A549 (cell line): ENCODE data around the gene ADARB2. TPM values are rescaled to one million over a fixed set of nuclear protein-coding genes. Genes with fewer than 3 reads are reported as not detected.

ENCODE experiments used
- ATAC-seq, 2 experiments: fragments of 200-7000 bp in 1 of 2; fragments of >200 bp in 1 of 2; cut with Nextera tagmentation in 1 of 2; cut with Tn5 transposase in 1 of 2; 3 replicates each; pipeline versions ENCODE4 v1.8.0 to v1.9.1; 2018 to 2020; ENCODE audit warnings: mild to moderate bottlenecking in 1 of 2, moderate library complexity in 1 of 2
- CTCF ChIA-PET: fragments of 300-600 bp; sonication (Branson Sonifier 250); formaldehyde crosslinking; extraction: SDS; loops from one replicate; lab custom pipeline; 2021; ENCODE audit warnings: antibody characterized with exemption, inconsistent platforms; lab: Yijun Ruan, JAX
- POLR2A ChIA-PET: fragments of 350-600 bp; formaldehyde crosslinking; extraction: SDS; loops from one replicate; lab custom pipeline; 2021; ENCODE audit warnings: antibody characterized with exemption, inconsistent platforms; lab: Yijun Ruan, JAX
- DNase-seq, 2 experiments: peaks; one replicate each; pipeline versions ENCODE4 v3.0.0 to v3.0.0-alpha.2; 2011 to 2016; ENCODE audit warnings: low read depth in 1 of 2, low spot score in 1 of 2
- FAIRE-seq: peaks from 2 replicates; lab custom pipeline; 2011; peaks lifted over from hg19 to GRCh38; lab: Jason Lieb, UNC
- H3K27ac ChIP-seq, 2 experiments: fragments of >200 bp; sonication (Bioruptor Twin); formaldehyde crosslinking; 3 replicates each; pipeline ENCODE4 v1.5.1; 2016 to 2017
- H3K4me1 ChIP-seq: fragments of >200 bp; sonication (Bioruptor Twin); formaldehyde crosslinking; 3 replicates; pipeline ENCODE4 v1.6.1; 2016
- H3K4me2 ChIP-seq: fragments of >200 bp; sonication (Bioruptor Twin); formaldehyde crosslinking; 3 replicates; pipeline ENCODE4 v1.6.1; 2016
- H3K4me3 ChIP-seq: fragments of >200 bp; sonication (Bioruptor Twin); formaldehyde crosslinking; 3 replicates; pipeline ENCODE4 v1.5.1; 2016
- H3K9me3 ChIP-seq: fragments of >200 bp; sonication (Bioruptor Twin); formaldehyde crosslinking; 3 replicates; pipeline ENCODE4 v1.6.1; 2016
- CBX2 ChIP-seq: fragments of 200-600 bp; sonication (generic); IDR thresholded peaks from 2 replicates; pipeline ENCODE4 v1.6.1; 2016; ENCODE audit warnings: low read depth, mild to moderate bottlenecking, borderline replicate concordance
- CEBPB ChIP-seq, 2 experiments: fragments of >200 bp in 1 of 2; sonication (Bioruptor Twin) in 1 of 2; formaldehyde crosslinking in 1 of 2; IDR thresholded peaks; 2 replicates each; pipeline ENCODE4 v1.6.1; 2012 to 2016
- CHD2 ChIP-seq: fragments of 150-350 bp; IDR thresholded peaks from 2 replicates; pipeline ENCODE4 v1.6.1; 2014; ENCODE audit warnings: low read length; ENCODE audit not compliant: partially characterized antibody
- EHF ChIP-seq: fragments of 250-450 bp; sonication (Bioruptor Pico); IDR thresholded peaks from 2 replicates; pipeline ENCODE4 v1.5.0; 2020; ENCODE audit warnings: mild to moderate bottlenecking
- ESRRA ChIP-seq: fragments of 150-350 bp; IDR thresholded peaks from 2 replicates; pipeline ENCODE4 v1.6.1; 2014; ENCODE audit warnings: mild to moderate bottlenecking, low read length, borderline replicate concordance
- FOSB ChIP-seq: fragments of 250-450 bp; sonication (Bioruptor Pico); IDR thresholded peaks from 2 replicates; pipeline ENCODE4 v1.5.0; 2020; ENCODE audit warnings: mild to moderate bottlenecking, moderate library complexity
- HDAC2 ChIP-seq: fragments of 200-600 bp; sonication (generic); IDR thresholded peaks from 2 replicates; pipeline ENCODE4 v1.6.1; 2016
- HOXA7 ChIP-seq: fragments of 250-450 bp; sonication (Bioruptor Pico); IDR thresholded peaks from 2 replicates; pipeline ENCODE4 v1.5.0; 2020; ENCODE audit warnings: mild to moderate bottlenecking, moderate library complexity
- JUN ChIP-seq, 2 experiments: fragments of >200 bp; sonication (Bioruptor Twin); formaldehyde crosslinking; IDR thresholded peaks; 2 replicates in 1 of 2; 3 replicates in 1 of 2; pipeline ENCODE4 v1.6.1; 2016 to 2017
- MAZ ChIP-seq: fragments of 150-350 bp; IDR thresholded peaks from 2 replicates; pipeline ENCODE4 v1.6.1; 2014; ENCODE audit warnings: antibody characterized with exemption, low read depth, low read length, borderline replicate concordance
- NPAS2 ChIP-seq: fragments of 250-450 bp; sonication (Bioruptor Pico); IDR thresholded peaks from 2 replicates; pipeline ENCODE4 v1.8.0; 2022; ENCODE audit warnings: mild to moderate bottlenecking, moderate library complexity, borderline replicate concordance
- PHF8 ChIP-seq: fragments of 200-600 bp; sonication (generic); IDR thresholded peaks from 2 replicates; pipeline ENCODE4 v1.6.1; 2016; ENCODE audit warnings: low read depth, mild to moderate bottlenecking, antibody characterized with exemption, moderate library complexity, borderline replicate concordance
- RAD21 ChIP-seq, 2 experiments: fragments of >200 bp in 1 of 2; sonication (Bioruptor Twin) in 1 of 2; formaldehyde crosslinking in 1 of 2; IDR thresholded peaks in 1 of 2; conservative IDR thresholded peaks in 1 of 2; 2 replicates in 1 of 2; 3 replicates in 1 of 2; pipeline ENCODE4 v1.6.1; 2012 to 2018; ENCODE audit warnings: inconsistent platforms in 1 of 2
- RARB ChIP-seq: fragments of 250-450 bp; sonication (Bioruptor Pico); IDR thresholded peaks from 2 replicates; pipeline ENCODE4 v1.8.0; 2021; ENCODE audit warnings: mild to moderate bottlenecking, moderate library complexity
- RNF2 ChIP-seq: fragments of 200-600 bp; sonication (generic); IDR thresholded peaks from 2 replicates; pipeline ENCODE4 v1.6.1; 2016; ENCODE audit warnings: low read depth, mild to moderate bottlenecking, antibody characterized with exemption, moderate library complexity, borderline replicate concordance
- SREBF2 ChIP-seq: fragments of 450-650 bp; IDR thresholded peaks from 2 replicates; pipeline ENCODE4 v1.6.1; 2014; ENCODE audit warnings: mild to moderate bottlenecking, moderate library complexity
- ZC3H11A ChIP-seq: fragments of 450-650 bp; IDR thresholded peaks from 2 replicates; pipeline ENCODE4 v1.6.1; 2014; ENCODE audit warnings: antibody characterized with exemption, mild to moderate bottlenecking
- ZSCAN20 ChIP-seq: fragments of 250-450 bp; sonication (Bioruptor Pico); IDR thresholded peaks from 2 replicates; pipeline ENCODE4 v1.8.0; 2022; ENCODE audit warnings: mild to moderate bottlenecking, moderate library complexity
- WGBS: methylation state at CpG from one replicate; pipeline ENCODE4 v1.1.6; 2017; ENCODE audit errors: missing lambda C conversion rate; 5-methylcytosine and 5-hydroxymethylcytosine counted together
- polyA plus RNA-seq, 4 experiments: library from polyadenylated mRNA; depleted of rRNA in 3 of 4; stranded (reverse); fragments of >200 nt; fragmentation: RNase III in 1 of 4; extraction: RNeasy Plus Mini Kit Qiagen cat#74134 plus additional on column Dnase treatment in 1 of 4; gene quantifications; 2 replicates in 3 of 4; 3 replicates in 1 of 4; pipeline ENCODE4 v1.2.3, GENCODE V29; 2011 to 2017
- TF ChIP-seq, protein P1 (sequence below): fragments of 250-450 bp; sonication (Bioruptor Pico); IDR thresholded peaks from 2 replicates; pipeline ENCODE4 v1.5.0; 2020; ENCODE audit warnings: low read depth, mild to moderate bottlenecking, moderate library complexity
- TF ChIP-seq, protein P2 (sequence below): IDR thresholded peaks from 2 replicates; pipeline ENCODE4 v1.6.1; 2012; ENCODE audit warnings: low read depth, borderline replicate concordance
- TF ChIP-seq, protein P3 (sequence below): IDR thresholded peaks from 2 replicates; pipeline ENCODE4 v1.6.1; 2012
- TF ChIP-seq, protein P4 (sequence below): fragments of 250-450 bp; sonication (Bioruptor Pico); IDR thresholded peaks from 2 replicates; pipeline ENCODE4 v1.5.0; 2021; ENCODE audit warnings: mild to moderate bottlenecking, moderate library complexity, borderline replicate concordance
- TF ChIP-seq, protein P5 (sequence below): fragments of >200 bp; sonication (Bioruptor Twin); formaldehyde crosslinking; IDR thresholded peaks from 3 replicates; pipeline ENCODE4 v1.6.1; 2016
- TF ChIP-seq, protein P6 (sequence below): fragments of 150-350 bp; IDR thresholded peaks from 2 replicates; pipeline ENCODE4 v1.6.1; 2014; ENCODE audit warnings: low read depth, mild to moderate bottlenecking, low read length
- TF ChIP-seq, protein P7 (sequence below): fragments of 450-650 bp; IDR thresholded peaks from 2 replicates; pipeline ENCODE4 v1.6.1; 2014; ENCODE audit warnings: antibody characterized with exemption

The ADARB2 gene
- polyA plus RNA-seq, 2 of the 4 experiments (the other 2 are of a cell fraction) = not detected

DNA sequence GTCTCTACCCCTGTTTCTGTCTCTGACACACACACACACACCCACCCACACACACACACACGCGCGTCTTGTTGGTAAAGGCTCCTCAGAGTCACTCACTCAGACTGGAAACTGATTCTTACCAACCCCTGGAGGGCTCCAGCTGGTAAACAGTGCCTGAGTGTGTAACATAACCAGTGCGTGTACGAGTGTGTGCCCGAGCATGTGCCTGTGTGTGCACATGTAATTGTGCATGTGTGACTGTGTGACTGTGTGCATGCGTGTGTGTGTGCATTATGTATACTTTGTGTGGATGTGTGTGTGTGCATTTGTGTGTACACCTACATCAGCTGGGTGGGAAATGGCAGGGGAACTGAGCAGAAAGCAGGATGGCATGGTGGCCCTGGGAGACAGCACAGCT lies 364.0 kb downstream of the ADARB2 start:
- no peak overlapping the region for H3K4me2 ChIP-seq
- TF ChIP-seq ESRRA (no peak), RARB (CRISPR knock-in tag) (no peak), ZSCAN20 (no peak), FOSB (CRISPR knock-in tag) (no peak), PHF8 (no peak), HDAC2 (no peak), HOXA7 (no peak), SREBF2 (no peak), RNF2 (no peak), RAD21 (conservative IDR thresholded peaks at IDR 0.05 in 1 of 2, IDR thresholded peaks at IDR 0.05 in 1 of 2) (no peak), EHF (CRISPR knock-in tag) (no peak), ZC3H11A (no peak)
- TF ChIP-seq, protein P1, sequence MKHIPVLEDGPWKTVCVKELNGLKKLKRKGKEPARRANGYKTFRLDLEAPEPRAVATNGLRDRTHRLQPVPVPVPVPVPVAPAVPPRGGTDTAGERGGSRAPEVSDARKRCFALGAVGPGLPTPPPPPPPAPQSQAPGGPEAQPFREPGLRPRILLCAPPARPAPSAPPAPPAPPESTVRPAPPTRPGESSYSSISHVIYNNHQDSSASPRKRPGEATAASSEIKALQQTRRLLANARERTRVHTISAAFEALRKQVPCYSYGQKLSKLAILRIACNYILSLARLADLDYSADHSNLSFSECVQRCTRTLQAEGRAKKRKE (CRISPR knock-in tag) = no peak
- TF ChIP-seq, all 56 proteins: peak for 0
- no peaks in the 10 kb centered on the region for H3K9me3 ChIP-seq
- CTCF ChIA-PET = no interaction called here
- no peak overlapping the region for H3K4me3 ChIP-seq
- POLR2A ChIA-PET = no interaction called here
- H3K4me1 ChIP-seq = no peaks in the 10 kb centered on the region
- H3K27ac ChIP-seq = no peak overlapping the region
- ATAC-seq = no peak
- WGBS = 48% methylated on average over 6 of the region's 7 CpGs
- no peak for FAIRE-seq
- no peak for DNase-seq

DNA sequence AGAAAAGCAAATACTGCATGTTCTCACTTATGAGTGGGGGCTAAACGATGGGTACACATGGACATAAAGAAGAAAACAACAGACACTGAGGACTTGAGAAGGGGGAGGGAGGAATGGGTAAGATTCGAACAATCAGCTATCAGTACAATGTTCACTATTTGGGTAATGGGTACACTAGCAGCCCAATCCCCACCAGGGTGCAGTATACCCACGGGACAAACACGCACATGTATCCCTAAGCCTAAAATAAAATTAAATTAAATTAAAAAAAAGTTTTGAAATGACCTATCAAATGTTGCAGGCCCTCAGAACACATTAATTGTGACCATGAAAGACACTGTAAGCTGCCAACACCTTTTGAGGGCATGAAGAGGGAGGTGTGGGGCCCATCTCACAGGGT lies 365.1 kb downstream of the ADARB2 start:
- TF ChIP-seq, protein P2, sequence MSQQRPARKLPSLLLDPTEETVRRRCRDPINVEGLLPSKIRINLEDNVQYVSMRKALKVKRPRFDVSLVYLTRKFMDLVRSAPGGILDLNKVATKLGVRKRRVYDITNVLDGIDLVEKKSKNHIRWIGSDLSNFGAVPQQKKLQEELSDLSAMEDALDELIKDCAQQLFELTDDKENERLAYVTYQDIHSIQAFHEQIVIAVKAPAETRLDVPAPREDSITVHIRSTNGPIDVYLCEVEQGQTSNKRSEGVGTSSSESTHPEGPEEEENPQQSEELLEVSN = no peak
- TF ChIP-seq RAD21 (conservative IDR thresholded peaks at IDR 0.05 in 1 of 2, IDR thresholded peaks at IDR 0.05 in 1 of 2) = 0 out of 5 replicates have a peak, but pooled peaks of 1 of the 2 experiments have one; percentile 4
- DNase-seq = no peak
- WGBS = 6% methylated on average over 4 of the region's 4 CpGs
- CTCF ChIA-PET = interaction anchor here (0.6 to 1.7 kb wide), 2 partner anchors 13 to 669 kb away, joined by 3 to 4 read pairs; no protein-coding TSS in a partner anchor
- no peak for ATAC-seq
- no peaks in the 10 kb centered on the region for H3K4me1 ChIP-seq
- H3K27ac ChIP-seq = no peak overlapping the region
- POLR2A ChIA-PET = no interaction called here
- FAIRE-seq = no peak
- no peaks in the 10 kb centered on the region for H3K9me3 ChIP-seq
- H3K4me2 ChIP-seq = no peak overlapping the region
- no peak overlapping the region for H3K4me3 ChIP-seq

DNA sequence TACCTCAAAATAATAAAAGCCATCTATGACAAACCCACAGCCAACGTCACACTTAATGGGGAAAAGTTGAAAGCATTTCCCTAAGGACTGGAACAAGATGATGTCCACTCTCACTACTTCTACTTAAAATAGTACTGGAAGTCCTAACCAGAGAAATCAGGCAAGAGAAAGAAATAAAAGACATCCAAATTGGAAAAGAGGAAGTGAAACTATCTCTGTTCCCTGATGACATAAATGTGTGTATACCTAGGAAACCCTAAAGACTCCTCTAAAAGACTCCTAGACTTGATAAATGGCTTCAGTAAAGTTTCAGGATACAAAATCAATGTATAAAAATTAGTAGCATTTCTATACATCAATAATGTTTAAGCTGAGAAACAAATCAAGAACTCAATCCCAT lies 367.0 kb downstream of the ADARB2 start:
- FAIRE-seq = no peak

More for the DNA sequence above, 367.0 kb downstream of the ADARB2 start:
- Histone ChIP-seq H3K4me2 (no peak overlapping the region), H3K27ac (no peak overlapping the region), H3K9me3 (no peaks in the 10 kb centered on the region), H3K4me1 (no peaks in the 10 kb centered on the region), H3K4me3 (no peak overlapping the region)
- DNase-seq (no peak), ATAC-seq (no peak)
- ChIA-PET CTCF (interaction anchor here (0.6 to 3.3 kb wide), 5 partner anchors 10 to 867 kb away, joined by 3 to 9 read pairs (median 3); no protein-coding TSS in a partner anchor), POLR2A (no interaction called here)
- WGBS = 11% methylated on average over 1 of the region's 1 CpG
- TF ChIP-seq, protein P3, sequence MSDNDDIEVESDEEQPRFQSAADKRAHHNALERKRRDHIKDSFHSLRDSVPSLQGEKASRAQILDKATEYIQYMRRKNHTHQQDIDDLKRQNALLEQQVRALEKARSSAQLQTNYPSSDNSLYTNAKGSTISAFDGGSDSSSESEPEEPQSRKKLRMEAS = no peak
- no peak for TF ChIP-seq CEBPB (IDR thresholded peaks at IDR 0.05)
- TF ChIP-seq, protein P4, sequence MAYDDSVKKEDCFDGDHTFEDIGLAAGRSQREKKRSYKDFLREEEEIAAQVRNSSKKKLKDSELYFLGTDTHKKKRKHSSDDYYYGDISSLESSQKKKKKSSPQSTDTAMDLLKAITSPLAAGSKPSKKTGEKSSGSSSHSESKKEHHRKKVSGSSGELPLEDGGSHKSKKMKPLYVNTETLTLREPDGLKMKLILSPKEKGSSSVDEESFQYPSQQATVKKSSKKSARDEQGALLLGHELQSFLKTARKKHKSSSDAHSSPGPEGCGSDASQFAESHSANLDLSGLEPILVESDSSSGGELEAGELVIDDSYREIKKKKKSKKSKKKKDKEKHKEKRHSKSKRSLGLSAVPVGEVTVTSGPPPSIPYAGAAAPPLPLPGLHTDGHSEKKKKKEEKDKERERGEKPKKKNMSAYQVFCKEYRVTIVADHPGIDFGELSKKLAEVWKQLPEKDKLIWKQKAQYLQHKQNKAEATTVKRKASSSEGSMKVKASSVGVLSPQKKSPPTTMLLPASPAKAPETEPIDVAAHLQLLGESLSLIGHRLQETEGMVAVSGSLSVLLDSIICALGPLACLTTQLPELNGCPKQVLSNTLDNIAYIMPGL (CRISPR knock-in tag) = no peak
- TF ChIP-seq JUN (IDR thresholded peaks at IDR 0.05) = no peak
- TF ChIP-seq, protein P2 = no peak
- TF ChIP-seq MAZ = no peak
- TF ChIP-seq CBX2 = no peak
- no peak for TF ChIP-seq HDAC2
- TF ChIP-seq CHD2 = no peak
- TF ChIP-seq NPAS2 = no peak
- TF ChIP-seq, protein P5, sequence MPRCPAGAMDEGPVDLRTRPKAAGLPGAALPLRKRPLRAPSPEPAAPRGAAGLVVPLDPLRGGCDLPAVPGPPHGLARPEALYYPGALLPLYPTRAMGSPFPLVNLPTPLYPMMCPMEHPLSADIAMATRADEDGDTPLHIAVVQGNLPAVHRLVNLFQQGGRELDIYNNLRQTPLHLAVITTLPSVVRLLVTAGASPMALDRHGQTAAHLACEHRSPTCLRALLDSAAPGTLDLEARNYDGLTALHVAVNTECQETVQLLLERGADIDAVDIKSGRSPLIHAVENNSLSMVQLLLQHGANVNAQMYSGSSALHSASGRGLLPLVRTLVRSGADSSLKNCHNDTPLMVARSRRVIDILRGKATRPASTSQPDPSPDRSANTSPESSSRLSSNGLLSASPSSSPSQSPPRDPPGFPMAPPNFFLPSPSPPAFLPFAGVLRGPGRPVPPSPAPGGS = no peak
- no peak for TF ChIP-seq SREBF2
- TF ChIP-seq, protein P6, sequence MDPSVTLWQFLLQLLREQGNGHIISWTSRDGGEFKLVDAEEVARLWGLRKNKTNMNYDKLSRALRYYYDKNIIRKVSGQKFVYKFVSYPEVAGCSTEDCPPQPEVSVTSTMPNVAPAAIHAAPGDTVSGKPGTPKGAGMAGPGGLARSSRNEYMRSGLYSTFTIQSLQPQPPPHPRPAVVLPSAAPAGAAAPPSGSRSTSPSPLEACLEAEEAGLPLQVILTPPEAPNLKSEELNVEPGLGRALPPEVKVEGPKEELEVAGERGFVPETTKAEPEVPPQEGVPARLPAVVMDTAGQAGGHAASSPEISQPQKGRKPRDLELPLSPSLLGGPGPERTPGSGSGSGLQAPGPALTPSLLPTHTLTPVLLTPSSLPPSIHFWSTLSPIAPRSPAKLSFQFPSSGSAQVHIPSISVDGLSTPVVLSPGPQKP = no peak
- TF ChIP-seq, protein P7, sequence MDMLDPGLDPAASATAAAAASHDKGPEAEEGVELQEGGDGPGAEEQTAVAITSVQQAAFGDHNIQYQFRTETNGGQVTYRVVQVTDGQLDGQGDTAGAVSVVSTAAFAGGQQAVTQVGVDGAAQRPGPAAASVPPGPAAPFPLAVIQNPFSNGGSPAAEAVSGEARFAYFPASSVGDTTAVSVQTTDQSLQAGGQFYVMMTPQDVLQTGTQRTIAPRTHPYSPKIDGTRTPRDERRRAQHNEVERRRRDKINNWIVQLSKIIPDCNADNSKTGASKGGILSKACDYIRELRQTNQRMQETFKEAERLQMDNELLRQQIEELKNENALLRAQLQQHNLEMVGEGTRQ = no peak
